GM21528 (cell line): ENCODE results near the gene USP24.

Source experiments
- ATAC-seq: cut with Tn5 transposase; IDR thresholded peaks from one replicate; pipeline ENCODE4 v1.9.1; 2021; ENCODE audit warnings: mild to moderate bottlenecking, moderate library complexity; ENCODE audit not compliant: unreplicated experiment, low FRiP score

USP24 gene

DNA sequence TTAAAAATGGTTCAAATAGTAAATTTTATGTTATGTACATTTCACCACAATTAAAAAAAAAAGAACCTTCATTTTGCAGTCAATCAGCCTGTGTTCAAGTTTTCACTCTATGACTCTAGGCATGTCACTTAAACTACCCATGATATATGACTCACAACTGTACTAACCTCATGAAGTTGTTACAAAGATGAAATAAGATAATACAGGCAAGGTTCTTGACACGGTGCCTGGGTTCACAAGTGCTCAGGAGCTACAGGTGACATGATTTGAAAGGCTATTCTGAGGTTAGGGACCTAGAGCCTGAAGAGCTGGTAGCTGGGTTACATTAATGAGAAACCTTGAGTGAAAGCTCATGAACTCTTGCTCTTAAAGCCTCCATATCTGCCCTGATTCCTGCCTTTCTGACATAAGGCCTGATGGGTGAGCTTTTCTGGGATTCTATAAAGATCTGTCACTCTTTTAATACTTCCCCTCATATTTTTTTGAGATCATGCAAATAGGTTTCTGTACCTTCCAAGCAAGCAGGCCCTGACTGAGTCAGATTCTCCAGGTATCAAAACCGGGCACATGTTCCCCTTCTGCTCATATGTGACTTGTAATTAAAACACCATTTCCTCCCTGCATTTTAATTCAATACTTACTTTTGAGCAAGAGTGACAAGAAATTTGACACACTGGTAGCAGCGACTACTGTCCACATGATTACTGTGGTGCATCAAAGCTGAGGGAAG is 141.8 kb downstream of the USP24 start:
- ATAC-seq = no peak

GRCh38 chr1:55071477-55071876 is 143.7 kb downstream of the USP24 start:
- ATAC-seq = no peak

- ATAC-seq = no peak
Observed at GRCh38 chr1:55070293-55071164, 144.6 kb downstream of the USP24 start.

- no peak for ATAC-seq
Observed at GRCh38 chr1:55069280-55069679, 145.9 kb downstream of the USP24 start.

DNA sequence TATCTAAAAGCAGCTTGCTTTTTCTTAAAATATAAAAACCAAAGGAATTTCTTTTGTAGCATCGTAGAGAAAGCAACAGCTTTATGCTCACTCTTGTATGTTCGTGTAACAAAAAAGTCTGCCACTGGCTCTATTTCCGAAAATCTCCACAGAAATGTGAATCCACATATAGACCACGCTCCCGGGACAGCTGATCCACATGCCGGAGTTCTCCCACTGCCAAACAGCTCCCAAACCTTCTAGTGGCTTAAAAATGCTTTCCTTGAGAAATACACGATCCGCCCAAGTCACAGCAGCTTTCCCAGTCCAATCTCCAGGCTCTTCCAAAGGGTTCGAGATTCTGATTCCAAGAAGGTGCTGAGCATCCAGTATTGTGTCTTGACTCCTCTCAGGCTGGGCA is 146.5 kb downstream of the USP24 start:
- ATAC-seq = no peak

DNA sequence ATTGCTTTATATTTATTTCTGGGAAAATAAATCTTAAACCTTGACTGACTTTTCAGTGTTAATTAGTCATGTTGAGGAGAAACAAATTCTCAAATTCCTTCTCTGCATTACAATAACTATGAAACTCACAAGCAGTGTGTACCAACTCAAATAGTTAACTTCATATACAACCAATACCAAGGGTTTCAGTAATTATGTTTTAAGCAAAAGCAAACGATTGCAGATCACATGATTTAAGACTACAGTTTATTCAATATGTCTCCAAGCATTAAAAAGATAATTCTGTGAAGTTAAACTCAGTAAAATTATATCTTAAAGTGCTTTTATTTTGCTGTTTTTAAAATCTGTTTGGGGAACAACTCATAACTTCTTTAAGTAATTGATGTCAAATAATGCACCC is 147.2 kb downstream of the USP24 start:
- ATAC-seq = no peak

DNA sequence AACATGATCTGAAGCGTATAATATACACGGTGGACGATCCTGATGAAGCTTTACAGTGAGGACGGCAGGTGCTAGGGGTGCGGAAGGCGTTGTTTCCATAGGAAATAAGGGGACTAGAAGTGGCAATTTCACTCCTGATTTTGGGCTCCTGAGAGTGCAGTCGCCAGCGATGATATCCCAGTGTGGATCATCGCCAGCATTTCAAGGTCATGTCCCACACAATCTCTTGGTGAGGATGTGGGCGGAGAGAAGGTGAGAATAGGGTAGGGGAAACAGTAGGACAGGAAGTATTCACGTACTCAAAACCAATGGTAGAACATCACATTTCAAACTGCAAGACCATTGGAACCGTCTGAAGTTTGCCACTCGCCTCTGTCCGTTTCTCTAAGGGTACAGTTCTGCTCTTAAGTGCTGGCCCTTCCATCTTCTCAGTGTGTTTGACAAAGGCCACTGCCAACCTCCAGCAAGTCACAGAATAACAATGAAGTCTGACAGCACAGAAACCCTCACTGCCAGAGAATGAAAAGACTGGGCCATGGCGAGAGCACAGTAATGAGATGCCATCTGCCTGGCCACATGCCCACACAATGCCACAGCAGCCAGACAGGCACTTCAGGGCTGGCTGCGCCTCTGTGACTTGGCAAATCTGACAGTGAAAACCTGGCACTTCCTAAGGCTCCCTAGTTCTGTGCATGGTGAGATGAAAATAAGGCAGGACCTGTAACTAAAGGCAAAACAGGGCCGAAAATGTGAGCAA is 148.0 kb downstream of the USP24 start:
- ATAC-seq = no peak

DNA sequence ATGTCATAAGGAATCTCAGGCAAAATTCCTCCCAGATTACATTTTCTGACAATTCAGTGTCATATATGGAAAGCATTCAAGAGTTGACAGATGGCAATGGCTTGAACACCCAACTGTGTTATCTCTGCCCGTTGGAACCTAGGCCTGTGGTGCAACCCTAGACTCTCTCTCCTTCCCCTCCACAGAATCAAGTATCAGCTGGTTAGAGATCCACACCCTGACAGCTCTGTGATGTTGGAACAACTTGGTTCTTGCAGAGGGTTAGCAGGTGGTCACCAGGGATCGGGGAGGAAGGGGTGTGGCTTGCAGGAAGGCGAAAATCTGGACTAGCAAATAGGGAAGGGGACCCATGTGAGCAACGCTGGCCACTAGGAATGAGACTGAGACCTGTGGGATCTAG is 149.5 kb downstream of the USP24 start:
- no peak for ATAC-seq

GRCh38 chr1:55064861-55065263 is 150.3 kb downstream of the USP24 start:
- no peak for ATAC-seq

- ATAC-seq = no peak
Observed at GRCh38 chr1:55064071-55064581, 151.0 kb downstream of the USP24 start.

GRCh38 chr1:55063577-55063942 is 151.6 kb downstream of the USP24 start:
- no peak for ATAC-seq

DNA sequence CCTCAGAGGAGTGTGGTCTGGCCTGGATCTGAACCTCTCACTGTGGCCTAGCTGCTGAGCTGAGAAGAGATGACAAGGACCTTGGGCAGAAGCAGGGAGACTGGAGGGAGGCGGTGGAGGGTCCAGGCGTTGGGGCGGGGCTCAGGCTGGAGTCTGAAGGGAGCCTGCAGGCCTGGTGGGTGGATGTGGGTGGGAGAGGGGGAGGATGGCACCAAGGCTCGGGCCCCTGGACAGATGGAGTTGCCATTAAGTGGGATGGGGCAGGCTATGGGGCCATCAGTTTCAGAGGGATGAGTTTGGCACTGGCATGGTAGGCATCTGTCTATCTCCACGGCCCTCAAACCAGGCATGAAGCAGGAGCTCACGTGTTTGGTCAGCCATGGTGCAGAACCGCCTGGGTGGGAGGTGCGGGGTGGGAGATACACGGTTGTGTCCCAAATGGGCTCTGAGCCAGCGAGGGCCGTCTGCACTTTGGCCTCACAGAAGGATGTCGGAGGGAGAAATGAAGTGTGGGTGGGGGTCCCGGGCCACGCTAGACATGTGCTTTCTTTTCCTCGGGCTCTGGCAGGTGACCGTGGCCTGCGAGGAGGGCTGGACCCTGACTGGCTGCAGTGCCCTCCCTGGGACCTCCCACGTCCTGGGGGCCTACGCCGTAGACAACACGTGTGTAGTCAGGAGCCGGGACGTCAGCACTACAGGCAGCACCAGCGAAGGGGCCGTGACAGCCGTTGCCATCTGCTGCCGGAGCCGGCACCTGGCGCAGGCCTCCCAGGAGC is 152.2 kb downstream of the USP24 start:
- no peak for ATAC-seq

GRCh38 chr1:55061706-55062321 is 153.3 kb downstream of the USP24 start:
- ATAC-seq = no peak

- no peak for ATAC-seq
Observed at GRCh38 chr1:55061000-55061705, 154.0 kb downstream of the USP24 start.

- no peak for ATAC-seq
Observed at GRCh38 chr1:55060133-55060999, 154.8 kb downstream of the USP24 start.

GRCh38 chr1:55059302-55060132 is 155.6 kb downstream of the USP24 start:
- ATAC-seq = no peak

DNA sequence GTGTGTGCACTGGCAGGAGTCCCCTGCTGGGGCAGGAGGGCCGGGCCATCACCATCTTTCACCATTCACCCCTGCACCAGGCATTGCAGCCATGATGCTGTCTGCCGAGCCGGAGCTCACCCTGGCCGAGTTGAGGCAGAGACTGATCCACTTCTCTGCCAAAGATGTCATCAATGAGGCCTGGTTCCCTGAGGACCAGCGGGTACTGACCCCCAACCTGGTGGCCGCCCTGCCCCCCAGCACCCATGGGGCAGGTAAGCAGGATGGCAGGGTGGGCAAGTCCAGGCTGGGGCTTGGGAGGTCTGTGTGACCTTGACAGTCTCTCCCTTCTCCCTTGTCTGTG is 157.2 kb downstream of the USP24 start:
- no peak for ATAC-seq
